Measurements from ENCODE around the gene CDK5R1. TPM values are rescaled to one million over a fixed set of nuclear protein-coding genes. Genes with fewer than 3 reads are reported as not detected.

CDK5R1 gene
- total RNA-seq, 1 experiment from 2014 or later, result 9.9 TPM

DNA sequence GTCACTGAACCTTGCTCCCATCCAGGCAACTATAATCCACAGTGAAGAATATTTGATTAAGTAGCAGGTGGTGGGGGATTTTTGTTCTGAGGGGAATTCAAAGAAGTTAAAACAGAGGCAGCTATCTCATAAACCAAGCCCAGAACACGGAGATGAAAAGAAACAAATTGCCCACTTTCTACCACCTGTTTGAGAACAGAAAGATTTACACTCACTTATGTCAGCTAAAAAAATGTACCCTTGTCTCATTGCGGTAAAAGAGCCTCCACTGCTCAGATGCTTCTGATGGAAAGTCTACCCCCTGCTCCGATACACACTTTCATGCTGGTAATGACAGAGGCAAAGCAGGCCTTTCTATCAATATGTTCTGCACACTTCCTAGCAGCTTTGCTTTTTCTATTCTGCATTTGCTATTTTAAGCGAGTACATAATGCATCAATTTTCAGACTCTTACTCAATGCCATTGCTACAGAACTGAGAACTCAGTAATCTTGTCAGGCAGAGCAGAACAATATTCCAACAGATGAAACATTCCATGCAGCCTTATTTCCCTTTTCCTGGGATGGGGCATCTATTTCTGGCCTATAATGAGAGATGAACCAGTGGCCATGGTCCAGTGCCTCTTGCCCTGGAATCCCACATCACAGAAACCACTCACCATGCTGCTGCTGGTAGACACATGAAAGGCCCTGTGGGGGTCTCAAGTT, 29.0 kb downstream of the CDK5R1 start:
- no peak for DNase-seq (ENCODE audit: low spot score)
- Mint-ChIP-seq H3K4me1 (peaks cover 57% of the 10 kb centered on the region), H3K4me3 (no peak overlapping the region), H3K36me3 (no peaks in the 10 kb centered on the region), H3K27me3 (ENCODE audit: low read depth) (peaks cover 6% of the 10 kb centered on the region), H3K9me3 (no peaks in the 10 kb centered on the region), H3K27ac (no peak overlapping the region)
- no peak for ATAC-seq
- TF ChIP-seq NR3C1 (CRISPR knock-in tag; conservative IDR thresholded peaks at IDR 0.05; ENCODE audit: low read depth) (no peak), HMGXB4 (CRISPR knock-in tag; IDR thresholded peaks at IDR 0.05) (no peak), ETV6 (CRISPR knock-in tag; IDR thresholded peaks at IDR 0.05) (no peak), SMAD4 (CRISPR knock-in tag; IDR thresholded peaks at IDR 0.05) (no peak), SOX15 (CRISPR knock-in tag; IDR thresholded peaks at IDR 0.05) (no peak), ZNF281 (CRISPR knock-in tag; IDR thresholded peaks at IDR 0.05) (no peak), ZNF263 (CRISPR knock-in tag; IDR thresholded peaks at IDR 0.05; ENCODE audit: low read depth) (no peak), JUN (CRISPR knock-in tag; IDR thresholded peaks at IDR 0.05) (no peak), RORB (CRISPR knock-in tag; IDR thresholded peaks at IDR 0.05) (no peak), GRHL2 (CRISPR knock-in tag; IDR thresholded peaks at IDR 0.05; ENCODE audit: insufficient replicate concordance, severe bottlenecking) (no peak), MYBL2 (CRISPR knock-in tag; IDR thresholded peaks at IDR 0.05) (no peak), CREM (CRISPR knock-in tag; IDR thresholded peaks at IDR 0.05) (no peak), ZNF138 (CRISPR knock-in tag; conservative IDR thresholded peaks at IDR 0.05) (no peak)
- TF ChIP-seq, protein P1, sequence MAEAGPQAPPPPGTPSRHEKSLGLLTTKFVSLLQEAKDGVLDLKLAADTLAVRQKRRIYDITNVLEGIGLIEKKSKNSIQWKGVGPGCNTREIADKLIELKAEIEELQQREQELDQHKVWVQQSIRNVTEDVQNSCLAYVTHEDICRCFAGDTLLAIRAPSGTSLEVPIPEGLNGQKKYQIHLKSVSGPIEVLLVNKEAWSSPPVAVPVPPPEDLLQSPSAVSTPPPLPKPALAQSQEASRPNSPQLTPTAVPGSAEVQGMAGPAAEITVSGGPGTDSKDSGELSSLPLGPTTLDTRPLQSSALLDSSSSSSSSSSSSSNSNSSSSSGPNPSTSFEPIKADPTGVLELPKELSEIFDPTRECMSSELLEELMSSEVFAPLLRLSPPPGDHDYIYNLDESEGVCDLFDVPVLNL (CRISPR knock-in tag; IDR thresholded peaks at IDR 0.05; ENCODE audit: borderline replicate concordance, low read depth), result no peak
- TF ChIP-seq, protein P2, sequence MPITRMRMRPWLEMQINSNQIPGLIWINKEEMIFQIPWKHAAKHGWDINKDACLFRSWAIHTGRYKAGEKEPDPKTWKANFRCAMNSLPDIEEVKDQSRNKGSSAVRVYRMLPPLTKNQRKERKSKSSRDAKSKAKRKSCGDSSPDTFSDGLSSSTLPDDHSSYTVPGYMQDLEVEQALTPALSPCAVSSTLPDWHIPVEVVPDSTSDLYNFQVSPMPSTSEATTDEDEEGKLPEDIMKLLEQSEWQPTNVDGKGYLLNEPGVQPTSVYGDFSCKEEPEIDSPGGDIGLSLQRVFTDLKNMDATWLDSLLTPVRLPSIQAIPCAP (CRISPR knock-in tag; IDR thresholded peaks at IDR 0.05), result no peak
- TF ChIP-seq, protein P3, sequence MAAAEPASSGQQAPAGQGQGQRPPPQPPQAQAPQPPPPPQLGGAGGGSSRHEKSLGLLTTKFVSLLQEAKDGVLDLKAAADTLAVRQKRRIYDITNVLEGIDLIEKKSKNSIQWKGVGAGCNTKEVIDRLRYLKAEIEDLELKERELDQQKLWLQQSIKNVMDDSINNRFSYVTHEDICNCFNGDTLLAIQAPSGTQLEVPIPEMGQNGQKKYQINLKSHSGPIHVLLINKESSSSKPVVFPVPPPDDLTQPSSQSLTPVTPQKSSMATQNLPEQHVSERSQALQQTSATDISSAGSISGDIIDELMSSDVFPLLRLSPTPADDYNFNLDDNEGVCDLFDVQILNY (CRISPR knock-in tag; IDR thresholded peaks at IDR 0.05), result no peak
- CTCF ChIA-PET, result interaction anchor here (1.1 kb wide), 1 partner anchor 267 kb away, joined by 3 read pairs; no protein-coding TSS in a partner anchor
- POLR2A ChIA-PET, result no interaction called here

GRCh38 chr17:32516450-32516849, 29.7 kb downstream of the CDK5R1 start:
- H3K9me3 Mint-ChIP-seq, result no peaks in the 10 kb centered on the region
- peaks cover 63% of the 10 kb centered on the region for H3K4me1 Mint-ChIP-seq
- DNase-seq (ENCODE audit: low spot score) (no peak), ATAC-seq (no peak)
- POLR2A ChIA-PET, result no interaction called here
- CTCF ChIA-PET, result interaction anchor here (0.9 to 1.1 kb wide), 4 partner anchors 30 to 266 kb away, joined by 3 to 4 read pairs (median 3); partner anchors contain the start of gene PSMD11
- H3K4me3 Mint-ChIP-seq, result no peak overlapping the region
- peaks cover 6% of the 10 kb centered on the region for H3K27me3 Mint-ChIP-seq (ENCODE audit: low read depth)
- H3K27ac Mint-ChIP-seq, result no peak overlapping the region; the same call in 1 of the 2 replicates
- no peaks in the 10 kb centered on the region for H3K36me3 Mint-ChIP-seq
- no peak for TF ChIP-seq HMGXB4 (CRISPR knock-in tag; IDR thresholded peaks at IDR 0.05)
- TF ChIP-seq ZNF138 (CRISPR knock-in tag; conservative IDR thresholded peaks at IDR 0.05), result no peak
- TF ChIP-seq, protein P4, sequence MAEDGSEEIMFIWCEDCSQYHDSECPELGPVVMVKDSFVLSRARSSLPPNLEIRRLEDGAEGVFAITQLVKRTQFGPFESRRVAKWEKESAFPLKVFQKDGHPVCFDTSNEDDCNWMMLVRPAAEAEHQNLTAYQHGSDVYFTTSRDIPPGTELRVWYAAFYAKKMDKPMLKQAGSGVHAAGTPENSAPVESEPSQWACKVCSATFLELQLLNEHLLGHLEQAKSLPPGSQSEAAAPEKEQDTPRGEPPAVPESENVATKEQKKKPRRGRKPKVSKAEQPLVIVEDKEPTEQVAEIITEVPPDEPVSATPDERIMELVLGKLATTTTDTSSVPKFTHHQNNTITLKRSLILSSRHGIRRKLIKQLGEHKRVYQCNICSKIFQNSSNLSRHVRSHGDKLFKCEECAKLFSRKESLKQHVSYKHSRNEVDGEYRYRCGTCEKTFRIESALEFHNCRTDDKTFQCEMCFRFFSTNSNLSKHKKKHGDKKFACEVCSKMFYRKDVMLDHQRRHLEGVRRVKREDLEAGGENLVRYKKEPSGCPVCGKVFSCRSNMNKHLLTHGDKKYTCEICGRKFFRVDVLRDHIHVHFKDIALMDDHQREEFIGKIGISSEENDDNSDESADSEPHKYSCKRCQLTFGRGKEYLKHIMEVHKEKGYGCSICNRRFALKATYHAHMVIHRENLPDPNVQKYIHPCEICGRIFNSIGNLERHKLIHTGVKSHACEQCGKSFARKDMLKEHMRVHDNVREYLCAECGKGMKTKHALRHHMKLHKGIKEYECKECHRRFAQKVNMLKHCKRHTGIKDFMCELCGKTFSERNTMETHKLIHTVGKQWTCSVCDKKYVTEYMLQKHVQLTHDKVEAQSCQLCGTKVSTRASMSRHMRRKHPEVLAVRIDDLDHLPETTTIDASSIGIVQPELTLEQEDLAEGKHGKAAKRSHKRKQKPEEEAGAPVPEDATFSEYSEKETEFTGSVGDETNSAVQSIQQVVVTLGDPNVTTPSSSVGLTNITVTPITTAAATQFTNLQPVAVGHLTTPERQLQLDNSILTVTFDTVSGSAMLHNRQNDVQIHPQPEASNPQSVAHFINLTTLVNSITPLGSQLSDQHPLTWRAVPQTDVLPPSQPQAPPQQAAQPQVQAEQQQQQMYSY (CRISPR knock-in tag; IDR thresholded peaks at IDR 0.05), result no peak
- no peak for TF ChIP-seq ZNF416 (CRISPR knock-in tag; IDR thresholded peaks at IDR 0.05)
